Brain pericyte (primary cell): ENCODE data around the gene PTPRJ.

ENCODE experiments used
- DNase-seq: peaks from one replicate; pipeline ENCODE4 v3.0.0-alpha.2; 2012; ENCODE audit warnings: low read depth, low spot score

Gene PTPRJ

DNA sequence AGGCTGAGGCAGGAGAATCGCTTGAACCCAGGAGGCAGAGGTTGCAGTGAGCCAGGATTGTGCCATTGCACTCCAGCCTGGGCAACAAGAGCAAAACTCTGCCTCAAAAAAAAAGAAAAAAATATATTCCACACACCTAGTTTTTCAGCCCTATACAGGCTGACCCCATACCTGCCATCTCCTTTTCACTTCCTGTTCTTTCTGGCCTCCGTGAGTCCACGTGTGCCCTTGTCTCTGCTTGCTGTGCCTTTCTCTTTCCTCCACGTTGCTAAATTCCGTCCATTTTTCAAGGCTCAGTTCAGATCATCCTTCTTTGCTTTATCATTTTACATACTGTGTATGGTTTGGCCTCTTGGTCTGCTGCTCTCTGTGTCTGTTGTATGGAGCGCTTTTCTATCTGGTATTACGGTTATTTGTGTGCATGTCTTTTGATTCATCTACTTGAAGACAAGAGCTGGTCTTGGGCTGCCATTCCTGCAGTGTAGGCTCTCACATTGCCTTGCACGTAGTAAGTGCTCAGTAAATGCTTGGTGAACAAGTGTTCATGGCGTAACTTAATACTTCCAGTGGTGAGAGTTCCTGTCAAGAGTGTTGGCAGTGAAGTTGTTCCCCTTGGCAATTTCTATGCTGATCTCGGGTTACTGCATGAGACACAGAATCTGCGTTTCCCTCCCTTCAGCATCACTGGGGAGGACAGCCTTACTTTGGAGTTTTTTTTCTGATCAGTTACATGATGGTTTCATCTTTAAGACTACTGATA is 57.5 kb downstream of the PTPRJ start:
- DNase-seq, result no peak

DNA sequence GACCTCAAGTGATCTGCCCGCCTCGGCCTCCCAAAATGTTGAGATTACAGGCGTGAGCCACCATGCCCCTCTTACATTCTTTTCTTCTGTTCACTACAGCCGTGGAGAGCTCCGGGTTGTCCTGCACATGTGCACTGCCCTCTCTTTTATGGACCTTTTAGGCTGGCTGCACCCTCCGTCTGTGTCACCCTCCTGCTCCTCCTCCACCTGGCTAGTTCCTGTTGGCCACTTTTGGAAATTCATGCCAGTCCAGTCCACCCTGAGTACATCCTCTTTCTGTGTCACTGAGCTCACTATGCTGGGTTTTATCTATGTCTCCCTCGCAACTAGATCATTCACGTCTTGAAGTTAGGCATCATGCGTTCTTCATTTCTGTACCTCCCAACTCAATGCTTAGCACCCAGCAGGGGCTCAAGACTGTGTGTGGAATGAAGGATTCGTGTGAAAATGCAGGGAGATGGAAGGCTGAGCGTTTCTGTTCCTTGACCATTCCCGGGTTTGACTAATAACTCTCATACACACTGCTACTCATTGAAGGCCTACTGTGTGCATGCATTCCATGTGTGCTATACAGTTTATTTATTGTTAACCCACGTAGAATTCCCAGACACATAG is 60.6 kb downstream of the PTPRJ start:
- DNase-seq, result no peak

DNA sequence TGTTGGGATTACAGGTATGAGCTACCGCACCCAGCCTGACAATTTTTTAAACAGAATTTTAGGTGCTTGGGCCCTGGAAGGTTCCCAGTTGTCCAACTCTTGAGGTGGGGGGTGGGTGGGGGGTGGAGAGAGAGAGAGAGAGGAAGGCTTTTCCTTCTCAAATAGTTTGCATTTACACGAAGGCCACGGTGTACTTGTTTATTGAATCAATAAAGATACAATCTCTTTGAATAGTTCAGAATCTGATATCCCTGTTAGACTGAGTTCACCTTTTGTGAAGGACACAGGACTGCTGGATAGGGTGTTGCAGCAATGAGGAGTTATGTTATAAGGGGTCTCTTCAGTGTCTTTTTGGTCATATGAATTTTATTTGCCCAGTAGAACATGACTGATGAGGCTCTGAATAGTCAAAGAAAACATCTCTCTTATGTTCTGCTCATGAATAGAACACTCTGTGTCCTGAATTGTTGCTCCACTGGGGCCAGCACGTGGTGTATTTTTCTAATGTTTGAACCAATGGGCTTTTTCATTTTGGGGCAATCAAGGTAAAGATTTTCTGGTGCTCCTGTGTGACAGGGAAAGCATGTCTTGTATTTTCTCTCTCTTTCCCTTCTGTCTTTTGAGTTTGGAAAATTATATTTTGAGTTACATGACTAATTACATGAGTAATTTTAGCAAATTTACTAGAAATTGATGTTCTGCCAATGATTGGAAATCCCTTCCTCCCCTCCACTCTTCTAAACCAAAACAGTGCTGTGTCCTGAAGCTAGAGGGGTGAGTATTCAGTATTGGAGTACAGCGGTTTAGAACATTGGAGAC is 61.7 kb downstream of the PTPRJ start:
- DNase-seq, result no peak

DNA sequence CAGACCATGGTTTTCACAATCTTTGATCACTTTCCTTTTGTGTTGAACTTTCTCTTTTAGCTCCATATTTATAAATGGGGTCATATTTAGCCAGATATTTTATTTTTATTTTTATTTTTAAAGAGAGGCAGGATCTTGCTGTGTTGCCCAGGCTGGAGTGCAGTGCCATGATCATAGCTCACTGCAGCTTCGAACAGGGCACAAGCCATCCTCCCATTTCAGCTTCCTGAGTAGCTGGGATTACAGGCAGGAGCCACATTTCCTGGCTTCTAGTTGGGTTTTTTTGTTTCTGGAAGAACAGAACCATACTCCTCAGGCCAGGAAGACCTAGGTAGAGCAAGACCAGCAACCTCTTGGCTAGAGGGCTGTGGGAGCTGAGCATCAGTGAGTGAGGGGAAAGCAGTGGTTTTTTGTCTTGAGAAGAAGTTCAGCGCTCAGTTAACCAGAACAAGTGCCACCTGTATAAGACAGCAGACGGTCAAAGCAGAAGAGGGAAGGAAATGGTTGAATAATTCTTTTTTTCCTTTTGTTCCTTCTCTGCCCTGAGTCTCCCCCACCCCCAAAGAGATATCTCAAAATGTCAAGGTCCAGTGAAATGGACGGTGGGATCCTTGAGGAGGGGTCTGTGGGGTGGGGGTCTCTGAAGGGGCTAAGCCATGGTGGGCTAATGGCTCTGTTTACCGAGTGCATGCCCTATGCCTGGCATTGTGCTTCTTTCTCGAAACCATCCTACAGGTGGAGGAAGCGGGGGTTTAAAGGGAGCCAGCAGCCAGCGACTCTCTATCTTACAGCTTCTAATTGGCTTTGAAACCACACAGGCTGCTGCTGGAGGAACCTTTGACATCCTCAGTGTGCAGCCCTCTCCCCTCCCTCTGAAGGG is 63.0 kb downstream of the PTPRJ start:
- no peak for DNase-seq

DNA sequence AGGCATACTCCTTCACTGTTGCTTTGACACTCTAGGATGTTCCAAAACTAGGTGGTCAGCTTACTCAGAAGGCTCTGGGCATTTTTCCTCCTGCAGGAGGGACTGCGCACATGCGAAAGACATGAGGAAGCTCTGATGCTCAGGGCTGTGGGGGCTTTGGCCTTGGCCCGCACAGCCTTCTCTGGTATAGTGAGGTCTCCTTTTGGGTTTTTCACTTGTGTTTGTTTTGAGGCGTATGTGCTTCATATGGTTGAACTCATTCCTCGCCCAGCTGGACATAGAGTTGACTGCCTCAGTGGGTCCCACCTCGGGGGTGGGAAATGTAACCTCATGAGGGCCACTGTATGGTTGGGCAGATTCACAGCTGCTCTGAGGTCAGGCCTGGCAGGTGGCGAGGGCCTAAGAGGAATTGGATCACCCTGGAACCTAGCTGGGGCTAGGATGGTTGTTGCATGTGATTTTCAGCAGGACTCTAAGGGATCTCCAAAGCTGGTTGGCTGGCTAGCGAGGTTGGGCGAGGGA is 63.7 kb downstream of the PTPRJ start:
- DNase-seq, result no peak

DNA sequence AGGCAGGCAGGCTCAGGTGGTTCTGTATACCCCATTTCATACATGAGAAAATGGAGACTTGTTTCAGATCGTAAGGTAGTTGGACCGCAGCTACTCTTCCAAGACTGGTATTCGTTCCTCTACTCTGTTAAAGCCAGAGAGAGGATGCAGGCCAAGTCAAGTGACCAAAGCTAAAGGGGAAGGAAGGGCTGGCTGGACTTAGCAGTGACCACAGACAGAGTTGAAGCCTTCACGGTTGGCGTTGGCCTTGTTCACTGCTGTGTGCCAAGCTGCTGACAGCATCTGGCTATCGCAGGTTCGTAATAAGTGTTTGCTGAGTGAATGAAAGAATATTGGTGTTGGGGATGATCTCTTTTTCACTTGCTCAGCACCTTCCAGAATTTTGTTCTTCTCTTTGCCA is 64.2 kb downstream of the PTPRJ start:
- DNase-seq, result no peak

DNA sequence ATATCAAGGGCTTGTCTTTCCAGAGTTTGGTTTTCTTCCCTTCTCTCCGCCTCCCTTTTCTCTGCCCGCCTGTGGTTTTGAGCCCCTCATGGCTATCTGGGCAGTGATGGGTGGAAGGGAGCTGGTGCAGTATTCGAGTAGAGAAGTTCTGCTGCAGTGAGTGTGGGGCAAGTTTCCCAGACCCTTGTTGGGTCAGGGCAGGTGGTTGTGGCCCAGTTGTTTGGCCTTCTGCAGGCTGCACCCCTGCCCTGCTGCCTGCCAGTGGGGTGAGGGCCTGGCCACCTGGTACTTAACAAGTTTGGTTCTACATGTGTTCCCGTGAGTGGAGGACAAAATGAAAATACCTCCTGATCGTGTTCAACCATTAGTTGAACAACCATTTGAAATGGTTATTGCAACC is 65.2 kb downstream of the PTPRJ start:
- no peak for DNase-seq

DNA sequence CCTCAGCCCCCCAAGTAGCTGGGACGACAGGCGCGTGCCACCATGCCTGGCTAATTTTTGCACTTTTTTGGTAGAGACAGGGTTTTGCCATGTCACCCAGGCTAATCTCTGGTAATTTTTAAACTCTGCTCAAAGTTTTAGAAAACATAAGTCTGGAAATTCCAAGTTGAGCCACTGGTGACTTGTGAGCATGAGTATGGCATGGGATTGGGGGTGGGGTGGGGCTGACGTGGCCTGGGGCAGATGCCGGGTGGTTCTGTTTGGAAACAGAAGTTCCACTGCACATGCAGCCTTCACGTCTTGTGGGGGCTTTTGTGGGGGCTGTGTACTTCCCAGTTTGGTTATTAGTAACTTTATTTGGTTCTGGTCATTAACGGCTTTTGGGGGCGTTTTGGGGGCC is 67.3 kb downstream of the PTPRJ start:
- DNase-seq, result no peak

DNA sequence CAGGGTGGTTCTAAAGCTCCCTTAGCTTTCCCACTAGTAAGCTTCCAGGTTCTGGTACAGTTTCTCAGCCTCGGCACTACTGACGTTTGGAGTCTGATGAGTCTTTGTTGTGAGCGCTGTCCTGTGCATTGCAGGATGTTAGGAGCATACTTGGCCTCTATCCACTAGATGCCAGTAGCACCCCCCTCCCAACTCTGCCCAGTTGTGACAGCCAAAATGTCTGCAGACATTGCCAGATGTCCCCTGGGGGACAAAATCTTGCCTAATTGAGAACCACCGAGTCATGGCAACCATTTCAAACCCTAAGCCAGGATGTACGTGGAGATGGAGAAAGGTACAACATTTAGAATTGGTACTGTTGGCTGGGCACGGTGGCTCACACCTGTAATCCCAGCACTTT is 68.7 kb downstream of the PTPRJ start:
- DNase-seq, result no peak

DNA sequence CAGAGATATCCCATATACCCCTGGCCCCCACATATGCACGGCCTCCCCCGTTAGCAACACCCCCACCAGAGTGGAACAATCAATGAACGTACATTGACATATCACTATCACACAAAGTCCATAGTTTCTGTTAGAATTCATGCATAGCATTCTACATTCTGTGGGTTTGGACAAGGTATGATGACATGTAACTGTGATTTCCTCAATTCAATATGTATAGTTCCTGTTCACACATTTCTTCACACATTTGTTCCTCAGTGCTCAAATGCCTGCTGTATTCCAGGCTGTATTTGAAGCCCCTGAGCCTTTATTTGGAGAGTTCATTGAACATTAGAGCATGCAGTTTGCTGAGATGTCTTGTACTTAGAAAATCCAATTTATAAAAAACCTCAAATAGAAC is 69.9 kb downstream of the PTPRJ start:
- DNase-seq, result no peak

DNA sequence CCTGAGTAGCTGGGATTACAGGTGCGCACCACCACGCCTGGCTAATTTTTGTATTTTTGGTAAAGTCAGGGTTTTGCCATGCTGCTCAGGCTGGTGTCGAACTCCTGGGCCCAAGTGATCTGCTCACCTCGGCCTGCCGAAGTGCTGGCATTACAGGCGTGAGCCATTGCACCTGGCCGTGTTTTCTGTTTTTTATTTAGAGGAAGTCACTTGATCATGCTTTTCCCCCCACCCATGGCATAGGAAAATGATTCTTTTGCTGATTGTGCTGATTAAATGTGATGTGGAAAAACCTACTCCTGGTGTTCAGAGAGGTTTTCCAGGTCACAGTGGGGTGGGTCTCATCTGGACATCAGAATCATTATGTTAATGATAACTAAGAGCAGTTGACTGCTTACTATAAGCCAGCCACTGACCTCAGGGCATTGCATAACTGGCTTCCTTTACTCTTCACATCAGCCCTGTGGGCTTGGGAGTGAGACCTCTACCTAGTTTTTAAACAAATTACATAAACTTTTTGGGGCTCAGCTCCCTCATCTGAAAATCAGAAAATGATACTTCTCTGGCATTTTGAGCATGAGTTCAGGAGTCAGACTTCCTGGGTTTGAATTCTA is 71.0 kb downstream of the PTPRJ start:
- no peak for DNase-seq

DNA sequence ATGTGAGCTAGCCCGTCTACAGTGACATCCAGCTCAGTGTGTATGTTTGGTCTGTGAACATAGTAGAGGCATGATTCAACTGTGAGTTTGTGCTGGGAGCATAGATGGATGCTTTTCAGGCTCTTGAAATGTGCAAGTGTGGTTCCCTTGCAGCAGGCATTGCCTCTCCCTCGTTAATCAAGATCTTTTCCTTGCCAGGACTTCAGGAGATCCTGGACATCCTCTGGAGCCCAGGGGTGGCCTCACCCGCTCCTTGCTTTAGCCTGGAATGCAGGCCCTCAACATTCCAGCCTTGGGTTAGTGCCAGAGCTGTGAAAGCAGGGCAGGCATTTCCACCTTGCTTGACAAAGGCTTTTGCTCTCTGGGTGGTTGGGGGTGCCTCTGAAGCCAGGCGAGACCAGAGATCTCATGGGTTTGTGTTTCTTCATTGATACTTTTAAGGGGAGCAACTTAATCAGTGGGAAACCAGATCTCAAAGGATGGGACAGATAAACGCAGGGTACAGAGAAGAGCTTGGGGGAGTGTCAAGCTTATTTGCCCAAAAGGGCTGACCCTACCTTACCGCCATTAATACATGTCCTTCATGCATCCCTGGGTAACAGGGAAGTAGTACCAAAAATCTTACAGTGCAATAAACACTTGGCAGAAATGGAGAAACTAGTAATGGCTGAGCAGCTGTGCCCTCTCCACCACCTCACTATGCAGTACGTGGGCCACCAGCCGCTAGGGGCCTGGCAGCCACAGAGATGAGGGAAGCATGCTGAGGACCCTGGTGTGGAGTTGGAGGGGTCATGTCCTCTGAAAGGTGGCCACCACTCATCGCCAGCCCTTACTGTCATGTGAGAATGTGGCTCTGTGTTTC is 72.1 kb downstream of the PTPRJ start:
- no peak for DNase-seq

DNA sequence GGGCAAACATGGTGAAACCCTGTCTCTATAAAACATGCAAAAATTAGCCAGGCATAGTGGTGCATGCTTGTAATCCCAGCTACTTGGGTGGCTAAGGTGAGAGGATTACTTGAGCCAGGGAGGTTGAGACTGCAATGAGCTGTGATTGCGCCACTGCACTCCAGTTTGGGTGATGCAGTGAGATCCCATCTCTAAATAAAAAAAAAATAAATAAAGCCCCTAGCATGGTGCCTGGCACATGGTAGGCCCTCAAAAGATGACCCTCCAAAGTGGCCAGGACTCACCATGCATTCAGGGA is 74.6 kb downstream of the PTPRJ start:
- DNase-seq, result no peak

DNA sequence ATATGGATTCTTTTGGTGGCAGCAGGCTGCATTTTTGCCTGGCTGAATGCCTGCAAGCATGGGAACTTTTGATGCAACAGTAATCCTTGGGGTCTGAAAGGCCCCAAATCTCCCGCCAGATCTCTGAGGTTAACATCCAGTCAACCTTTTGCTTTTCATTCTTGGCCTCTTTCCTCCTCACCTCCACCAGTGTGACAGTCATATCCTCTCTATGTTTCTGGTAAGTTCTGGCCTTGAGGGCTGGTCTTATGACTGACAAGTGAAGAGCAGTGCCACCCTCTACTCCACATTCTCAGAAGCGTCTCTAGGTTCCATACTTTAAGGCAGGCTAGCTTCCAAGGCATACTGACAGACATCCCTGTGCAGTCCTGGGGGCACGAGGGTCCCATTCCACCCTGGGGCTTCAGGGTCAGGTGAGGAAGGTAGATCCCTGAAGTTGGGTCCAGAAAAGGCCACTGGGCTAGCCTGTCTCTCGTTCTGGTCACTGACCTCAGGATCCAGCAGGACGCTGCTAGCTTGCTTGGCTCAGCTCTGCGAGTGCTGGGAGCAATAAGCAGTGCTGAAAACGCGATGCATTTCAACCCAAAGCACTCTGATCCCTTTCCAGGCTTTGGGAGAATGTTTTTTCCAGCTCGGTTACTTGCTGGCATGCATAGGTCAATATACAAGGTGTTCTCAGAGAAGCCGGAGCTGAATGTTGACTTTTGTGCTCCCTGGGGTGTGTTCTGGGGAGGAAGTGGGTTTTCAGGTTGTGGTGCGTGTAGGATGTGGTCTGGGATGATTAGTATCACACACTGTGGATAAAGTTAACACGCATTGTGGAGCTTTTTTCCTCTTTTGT is 75.2 kb downstream of the PTPRJ start:
- no peak for DNase-seq

DNA sequence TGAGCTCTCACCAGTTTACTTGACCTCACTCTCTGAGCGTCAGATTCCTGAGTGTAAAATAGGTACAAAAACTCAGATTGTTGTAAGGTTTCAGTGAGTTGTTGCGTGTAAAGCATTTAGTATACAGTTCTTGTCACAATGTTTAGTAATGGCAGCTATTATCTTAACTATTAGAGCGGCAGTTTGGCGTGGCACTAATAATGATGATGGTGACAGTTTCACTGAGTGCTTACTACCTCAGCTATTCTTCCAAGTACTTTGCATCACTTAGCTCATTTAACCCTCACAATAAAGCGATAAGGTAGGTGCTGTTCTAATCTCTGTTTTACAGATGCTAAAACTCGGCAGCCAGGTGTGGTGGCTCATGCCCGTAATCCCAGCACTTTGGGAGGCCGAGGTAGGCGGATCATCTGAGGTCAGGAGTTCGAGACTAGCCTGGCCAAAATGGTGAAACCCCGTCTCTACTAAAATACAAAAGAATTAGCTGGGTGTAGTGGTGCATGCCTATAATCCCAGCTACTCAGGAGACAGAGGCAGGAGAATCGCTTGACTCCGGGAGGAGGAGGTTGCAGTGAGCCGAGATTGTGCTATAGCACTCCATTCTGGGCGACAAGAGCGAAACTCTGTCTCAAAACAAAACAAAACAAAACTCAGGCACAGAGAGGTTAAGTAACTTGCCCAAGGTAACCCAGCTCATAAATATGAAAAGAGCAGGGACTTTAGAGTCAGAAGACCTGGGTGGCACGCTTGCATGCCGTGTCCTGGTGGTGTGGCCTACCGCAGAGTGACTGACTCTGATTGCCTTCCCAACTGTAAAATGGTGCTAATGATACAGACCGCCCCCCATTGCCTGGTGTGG is 76.2 kb downstream of the PTPRJ start:
- no peak for DNase-seq

DNA sequence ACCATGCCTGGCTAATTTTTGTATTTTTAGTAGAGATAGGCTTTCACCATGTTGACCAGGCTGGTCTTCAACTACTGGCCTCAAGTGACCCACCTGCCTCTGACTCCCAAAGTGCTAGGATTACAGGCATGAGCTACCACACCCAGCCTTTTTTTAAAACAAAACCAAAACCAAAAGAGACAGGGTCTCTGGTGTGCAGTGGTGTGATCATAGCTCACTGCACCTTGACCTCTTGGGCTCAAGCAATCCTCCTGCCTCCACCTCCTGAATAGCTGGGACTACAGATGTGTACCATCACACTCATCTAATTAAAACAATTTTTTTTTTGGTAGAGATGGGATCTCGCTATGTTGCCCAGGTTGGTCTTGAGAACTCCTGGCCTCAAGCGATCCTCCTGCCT is 77.7 kb downstream of the PTPRJ start:
- DNase-seq, result no peak

DNA sequence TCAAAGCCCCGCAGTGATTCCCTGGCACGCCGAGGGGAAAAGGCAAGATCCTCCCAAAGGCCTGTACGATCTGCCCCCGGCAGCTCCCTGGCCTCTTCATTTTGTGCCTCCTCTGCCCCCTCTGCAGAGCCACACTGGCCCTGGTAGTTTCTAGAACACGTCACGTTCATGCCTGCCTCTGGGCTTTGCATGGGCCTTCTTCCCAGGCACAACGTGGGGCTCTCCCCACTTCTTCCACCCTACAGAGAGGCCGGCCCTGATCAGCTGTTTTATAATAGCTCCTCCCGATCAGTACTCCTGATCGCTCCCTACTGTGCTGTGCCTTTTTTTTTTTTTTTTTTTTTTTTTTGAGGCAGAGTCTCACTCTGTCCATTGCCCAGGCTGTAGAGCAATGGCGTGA is 78.4 kb downstream of the PTPRJ start:
- DNase-seq, result no peak

DNA sequence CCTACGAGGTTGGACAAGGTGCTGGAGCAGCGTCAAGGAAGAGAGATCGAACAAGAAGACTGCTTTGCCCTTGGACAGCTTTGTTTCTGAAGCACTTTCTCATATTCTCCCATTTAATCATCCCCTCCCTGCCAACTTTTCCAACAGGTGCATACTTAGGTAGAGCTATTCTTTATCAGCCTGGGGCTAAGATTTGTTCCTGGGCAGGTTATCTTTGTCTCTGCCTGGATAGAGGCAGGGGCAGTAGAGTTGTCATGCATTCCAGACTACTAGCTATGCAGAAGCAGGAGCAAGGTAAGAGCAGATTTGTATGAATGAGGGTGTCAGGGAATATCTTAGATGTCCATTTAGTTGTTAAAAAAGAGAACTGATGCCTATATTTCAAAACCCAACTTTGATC is 82.3 kb downstream of the PTPRJ start:
- DNase-seq, result no peak
